HepG2 (cell line): ENCODE data around the gene IGFALS. TPM values are rescaled to one million over a fixed set of nuclear protein-coding genes. Genes with fewer than 3 reads are reported as not detected.
A peak's percentile ranks its signal among the peaks of the same experiment; 100 is the strongest.

Experiments used
- FOXC1 ChIP-seq: sonication (generic); formaldehyde crosslinking; IDR thresholded peaks from 2 replicates; pipeline ENCODE4 v1.8.0; 2022; ENCODE audit warnings: mild to moderate bottlenecking, missing genetic modification reagents, borderline replicate concordance
- HMGXB4 ChIP-seq, 2 experiments: sonication (generic) in 1 of 2; formaldehyde crosslinking in 1 of 2; IDR thresholded peaks; 2 replicates each; pipeline versions ENCODE4 v1.4.0 to v1.6.1; 2018 to 2020; ENCODE audit warnings: missing genetic modification reagents in 2 of 2, borderline replicate concordance in 1 of 2, low read depth in 1 of 2, mild to moderate bottlenecking in 1 of 2, missing biosample characterization in 1 of 2
- NR2F6 ChIP-seq, 2 experiments: IDR thresholded peaks; 2 replicates each; pipeline ENCODE4 v1.6.1; 2016; ENCODE audit warnings: antibody characterized with exemption in 1 of 2, mild to moderate bottlenecking in 1 of 2
- RERE ChIP-seq: IDR thresholded peaks from 2 replicates; pipeline ENCODE4 v1.6.1; 2016; ENCODE audit warnings: low read depth, missing genetic modification reagents, missing compliant biosample characterization
- REST ChIP-seq, 2 experiments: IDR thresholded peaks; 2 replicates each; pipeline ENCODE4 v1.6.1; 2011 to 2012; ENCODE audit warnings: low read length in 2 of 2, borderline replicate concordance in 1 of 2, low read depth in 1 of 2, mild to moderate bottlenecking in 1 of 2, moderate library complexity in 1 of 2
- TCF7 ChIP-seq: sonication (generic); IDR thresholded peaks from 2 replicates; pipeline ENCODE4 v1.6.1; 2016; ENCODE audit warnings: antibody characterized with exemption, low read depth
- ZNF343 ChIP-seq: sonication (generic); formaldehyde crosslinking; IDR thresholded peaks from 2 replicates; pipeline ENCODE4 v1.4.0; 2020; ENCODE audit warnings: mild to moderate bottlenecking, missing genetic modification reagents
- ZNF414 ChIP-seq: sonication (generic); formaldehyde crosslinking; IDR thresholded peaks from 2 replicates; pipeline ENCODE4 v1.5.0; 2020; ENCODE audit warnings: missing genetic modification reagents
- ZNF441 ChIP-seq: sonication (generic); formaldehyde crosslinking; IDR thresholded peaks from 2 replicates; pipeline ENCODE4 v1.7.0; 2021; ENCODE audit warnings: missing genetic modification reagents, borderline replicate concordance
- ZNF614 ChIP-seq: IDR thresholded peaks from 2 replicates; pipeline ENCODE4 v1.6.1; 2018; ENCODE audit warnings: missing biosample characterization, missing genetic modification reagents, inconsistent platforms, borderline replicate concordance
- ZNF782 ChIP-seq: sonication (generic); formaldehyde crosslinking; IDR thresholded peaks from 2 replicates; pipeline ENCODE4 v1.4.0; 2020; ENCODE audit warnings: missing genetic modification reagents, mild to moderate bottlenecking, borderline replicate concordance
- polyA plus RNA-seq, 8 experiments: library from polyadenylated mRNA; depleted of rRNA in 3 of 8; stranded (reverse) in 7 of 8; unstranded in 1 of 8; fragments of >200 nt; fragmentation: Illumina TruSeq in 4 of 8; extraction: Trizol in 4 of 8; gene quantifications; 2 replicates each; pipeline versions ENCODE4 v1.2.1 to v1.2.3, GENCODE V29; 2011 to 2016; ENCODE audit warnings: low read depth in 4 of 8, missing spikeins in 1 of 8, mixed read lengths in 1 of 8; ENCODE audit not compliant: insufficient read depth in 1 of 8
- total RNA-seq, 5 experiments: library from RNA; depleted of rRNA; stranded (reverse); fragments of >200 nt; fragmentation: Illumina TruSeq; extraction: Trizol; gene quantifications; 2 replicates each; pipeline ENCODE4 v1.2.3, GENCODE V29; 2016; ENCODE audit warnings: low read depth in 1 of 5
- TF ChIP-seq, protein P1 (sequence below): sonication (generic); formaldehyde crosslinking; IDR thresholded peaks from 2 replicates; pipeline ENCODE4 v1.5.0; 2020; ENCODE audit warnings: mild to moderate bottlenecking, missing genetic modification reagents, moderate library complexity

The IGFALS gene
- total and polyA plus RNA-seq, 2 of the 13 experiments (the other 11 are each of a cell fraction or from before 2014, with no cell fraction given): 0.34 to 2.4 TPM

GRCh38 chr16:1823821-1824220 lies 30.3 kb upstream of the IGFALS start (continued):
- 0 out of 2 replicates have a peak, but pooled peaks have one; percentile 12 for TF ChIP-seq ZNF414 (CRISPR knock-in tag)
- no peak for TF ChIP-seq REST (IDR thresholded peaks at IDR 0.05; ENCODE audit: borderline replicate concordance in 1 of 2, low read depth in 1 of 2, low read length in 2 of 2)
- TF ChIP-seq ZNF614 (CRISPR knock-in tag): no peak
- TF ChIP-seq, protein P1, sequence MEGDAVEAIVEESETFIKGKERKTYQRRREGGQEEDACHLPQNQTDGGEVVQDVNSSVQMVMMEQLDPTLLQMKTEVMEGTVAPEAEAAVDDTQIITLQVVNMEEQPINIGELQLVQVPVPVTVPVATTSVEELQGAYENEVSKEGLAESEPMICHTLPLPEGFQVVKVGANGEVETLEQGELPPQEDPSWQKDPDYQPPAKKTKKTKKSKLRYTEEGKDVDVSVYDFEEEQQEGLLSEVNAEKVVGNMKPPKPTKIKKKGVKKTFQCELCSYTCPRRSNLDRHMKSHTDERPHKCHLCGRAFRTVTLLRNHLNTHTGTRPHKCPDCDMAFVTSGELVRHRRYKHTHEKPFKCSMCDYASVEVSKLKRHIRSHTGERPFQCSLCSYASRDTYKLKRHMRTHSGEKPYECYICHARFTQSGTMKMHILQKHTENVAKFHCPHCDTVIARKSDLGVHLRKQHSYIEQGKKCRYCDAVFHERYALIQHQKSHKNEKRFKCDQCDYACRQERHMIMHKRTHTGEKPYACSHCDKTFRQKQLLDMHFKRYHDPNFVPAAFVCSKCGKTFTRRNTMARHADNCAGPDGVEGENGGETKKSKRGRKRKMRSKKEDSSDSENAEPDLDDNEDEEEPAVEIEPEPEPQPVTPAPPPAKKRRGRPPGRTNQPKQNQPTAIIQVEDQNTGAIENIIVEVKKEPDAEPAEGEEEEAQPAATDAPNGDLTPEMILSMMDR (CRISPR knock-in tag): peak; percentile 87
- no peak for TF ChIP-seq RERE (CRISPR knock-in tag)
- peak in 1 of 2 experiments; percentile 74; a peak in 1 of 4 replicates for TF ChIP-seq HMGXB4 (CRISPR knock-in tag; IDR thresholded peaks at IDR 0.05; ENCODE audit: borderline replicate concordance in 1 of 2, low read depth in 1 of 2)
- TF ChIP-seq ZNF441: 0 out of 2 replicates have a peak, but pooled peaks have one; percentile 42
- no peak for TF ChIP-seq TCF7
- no peak for TF ChIP-seq FOXC1 (CRISPR knock-in tag)
- TF ChIP-seq ZNF782 (CRISPR knock-in tag): no peak
- TF ChIP-seq NR2F6 (IDR thresholded peaks at IDR 0.05): no peak
- peak; percentile 45; the same call in 1 of the 2 replicates for TF ChIP-seq NR2F6 (CRISPR knock-in tag; IDR thresholded peaks at IDR 0.05)
- no peak for TF ChIP-seq ZNF343
